CD4-positive, alpha-beta T cell treated with Interferon alpha-2 for 1 hour (primary cell): ENCODE results near the gene CNDP1.
A peak's percentile ranks its signal among the peaks of the same experiment; 100 is the strongest.

Experiments
- DNase-seq, 2 donors: peaks; one replicate each; pipeline ENCODE4 v3.0.0-alpha.2; 2020 to 2022

CNDP1 gene

GRCh38 chr18:74631623-74632350, 97.5 kb downstream of the CNDP1 start:
- DNase-seq = peak in 1 of 2 donors; percentile 31

- no peak for DNase-seq
Measured at GRCh38 chr18:74632351-74632679, 98.0 kb downstream of the CNDP1 start.

DNA sequence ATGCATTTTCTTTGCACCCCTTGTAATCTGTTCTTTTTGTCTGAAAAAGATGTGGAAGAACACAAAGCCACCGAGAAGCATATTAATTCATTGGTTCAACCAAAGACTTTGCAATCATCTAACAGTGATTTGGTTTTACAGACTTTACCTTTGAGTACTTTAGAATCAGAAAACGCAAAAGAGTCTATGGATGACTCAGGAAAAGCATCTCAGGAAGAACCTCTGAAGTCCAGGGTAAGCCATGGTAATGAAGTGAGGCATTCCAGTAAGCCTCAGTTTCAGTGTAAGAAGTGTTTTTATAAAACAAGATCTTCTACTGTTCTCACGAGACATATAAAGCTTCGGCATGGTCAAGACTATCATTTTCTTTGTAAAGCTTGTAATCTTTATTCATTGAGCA, 98.6 kb downstream of the CNDP1 start:
- no peak for DNase-seq

DNA sequence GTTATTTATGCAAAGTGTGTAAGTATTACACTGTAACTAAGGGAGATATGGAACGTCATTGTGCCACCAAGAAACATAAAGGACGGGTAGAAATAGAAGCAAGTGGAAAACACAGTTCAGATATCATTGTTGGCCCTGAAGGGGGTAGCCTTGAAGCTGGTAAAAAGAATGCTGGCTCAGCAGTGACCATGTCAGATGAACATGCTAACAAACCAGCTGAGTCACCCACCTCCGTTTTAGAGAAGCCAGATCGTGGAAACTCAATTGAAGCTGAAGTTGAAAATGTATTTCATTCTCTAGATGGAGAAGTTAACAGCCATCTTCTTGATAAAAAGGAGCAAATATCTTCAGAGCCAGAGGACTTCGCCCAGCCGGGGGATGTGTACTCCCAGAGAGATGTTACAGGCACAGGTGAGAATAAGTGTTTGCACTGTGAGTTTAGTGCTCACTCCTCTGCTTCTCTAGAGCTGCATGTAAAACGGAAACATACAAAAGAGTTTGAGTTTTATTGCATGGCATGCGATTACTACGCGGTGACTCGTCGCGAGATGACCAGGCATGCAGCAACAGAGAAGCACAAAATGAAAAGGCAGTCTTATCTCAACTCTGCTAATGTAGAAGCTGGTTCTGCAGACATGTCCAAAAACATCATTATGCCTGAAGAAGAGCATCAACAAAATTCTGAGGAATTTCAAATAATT, 99.5 kb downstream of the CNDP1 start:
- DNase-seq = no peak

- no peak for DNase-seq
Measured at GRCh38 chr18:74635224-74635975, 101.1 kb downstream of the CNDP1 start.
